Left hindlimb (tissue), 1 donor: ENCODE data around the gene TFCP2L1.

Experiments
- DNase-seq: peaks from one replicate; pipeline ENCODE4 v3.0.0-alpha.2; 2018

TFCP2L1 gene

DNA sequence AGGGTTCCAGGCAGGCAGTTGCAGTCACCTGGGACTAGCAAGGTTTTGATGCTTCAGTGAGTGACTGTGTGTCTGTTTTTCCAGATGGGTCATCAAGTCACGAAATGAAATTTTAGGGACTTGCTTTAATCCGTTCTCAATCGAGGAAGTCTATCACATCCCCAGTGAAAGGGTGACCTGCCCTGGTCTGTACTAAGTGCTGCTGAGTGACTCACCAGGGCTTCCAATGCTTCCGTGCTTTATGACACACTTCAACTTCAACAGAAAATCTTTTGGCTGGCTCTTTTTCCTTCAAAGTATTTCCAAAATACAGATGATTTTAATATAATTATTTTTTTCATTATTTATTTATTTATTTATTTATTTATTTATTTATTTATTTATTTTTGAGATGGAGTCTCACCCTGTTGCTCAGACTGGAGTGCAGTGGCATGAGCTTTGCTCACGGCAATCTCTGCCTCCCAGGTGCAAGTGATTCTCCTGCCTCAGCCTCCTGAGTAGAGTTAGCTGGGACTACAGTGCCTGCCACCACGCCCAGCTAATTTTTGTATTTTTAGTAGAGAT is 18.4 kb downstream of the TFCP2L1 start:
- DNase-seq, result no peak

DNA sequence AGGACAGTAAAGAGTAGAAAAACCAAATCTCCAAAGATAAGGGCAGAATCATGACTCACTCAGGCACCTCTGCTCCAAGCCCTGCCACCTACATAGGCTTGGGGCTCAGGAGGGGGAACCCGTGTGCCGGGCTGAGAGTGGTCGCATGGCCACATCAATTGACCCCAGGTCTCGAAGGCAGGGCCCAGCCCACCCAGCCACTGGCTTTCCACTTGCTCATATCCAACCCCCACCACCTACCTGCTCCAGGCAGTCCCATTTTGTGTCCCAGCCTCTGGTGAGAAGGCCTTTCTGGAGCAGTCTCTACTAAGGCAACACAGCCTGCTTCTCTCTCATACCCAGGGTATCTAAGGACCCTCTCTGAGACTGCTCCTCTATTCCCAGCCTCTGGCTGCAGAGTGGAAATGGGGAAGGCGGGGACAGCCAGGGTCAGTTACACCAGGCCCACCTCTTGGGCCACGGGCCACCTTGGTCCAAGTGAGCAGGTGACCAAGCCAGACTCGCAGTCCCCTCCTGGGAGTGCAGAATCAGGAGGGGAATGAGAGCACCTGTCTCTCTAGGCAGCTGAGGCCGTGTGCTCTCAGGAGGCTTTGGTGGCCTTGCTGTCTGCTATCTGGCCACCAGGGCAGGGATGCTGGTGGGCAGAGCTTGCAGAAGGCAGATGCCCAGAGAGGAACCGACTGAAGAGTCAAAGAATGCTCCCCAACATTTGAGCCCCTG is 20.8 kb downstream of the TFCP2L1 start:
- no peak for DNase-seq

DNA sequence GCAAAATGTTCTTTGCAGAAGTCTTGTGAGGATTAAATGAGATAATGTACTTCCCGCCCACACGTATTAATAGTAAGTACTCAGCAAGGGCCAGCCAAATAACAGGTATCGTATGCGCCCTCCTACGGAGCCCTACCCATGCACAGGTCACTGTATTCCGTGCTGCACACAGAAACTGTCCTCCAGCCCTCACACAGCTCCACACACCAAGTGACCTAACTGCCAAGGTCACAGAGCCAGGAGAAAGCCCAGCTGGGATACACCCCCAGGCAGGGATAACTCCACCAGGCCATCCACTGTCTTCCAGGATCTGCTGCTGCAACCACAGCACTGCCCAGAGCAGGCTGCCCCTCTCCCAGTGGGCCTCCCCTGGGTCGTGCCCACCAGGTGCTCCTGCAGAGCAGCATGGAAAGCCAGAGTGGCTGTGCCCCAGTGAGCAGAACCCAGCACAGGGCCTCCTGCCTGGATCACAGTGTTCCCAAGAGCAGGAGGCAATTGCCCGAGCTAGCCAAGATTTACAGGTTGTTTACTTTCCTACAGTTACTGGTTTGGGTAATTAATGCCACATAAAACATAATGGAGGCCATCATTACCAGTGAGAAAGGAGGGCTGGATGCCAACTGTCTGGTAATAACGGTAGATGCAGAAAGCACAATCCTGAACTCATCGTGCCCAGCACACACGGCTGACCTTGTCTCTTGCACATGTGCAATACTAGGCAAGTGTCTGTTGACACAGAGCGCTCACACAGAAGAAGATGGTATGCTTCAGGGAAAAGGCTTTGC is 24.4 kb downstream of the TFCP2L1 start:
- DNase-seq, result no peak

DNA sequence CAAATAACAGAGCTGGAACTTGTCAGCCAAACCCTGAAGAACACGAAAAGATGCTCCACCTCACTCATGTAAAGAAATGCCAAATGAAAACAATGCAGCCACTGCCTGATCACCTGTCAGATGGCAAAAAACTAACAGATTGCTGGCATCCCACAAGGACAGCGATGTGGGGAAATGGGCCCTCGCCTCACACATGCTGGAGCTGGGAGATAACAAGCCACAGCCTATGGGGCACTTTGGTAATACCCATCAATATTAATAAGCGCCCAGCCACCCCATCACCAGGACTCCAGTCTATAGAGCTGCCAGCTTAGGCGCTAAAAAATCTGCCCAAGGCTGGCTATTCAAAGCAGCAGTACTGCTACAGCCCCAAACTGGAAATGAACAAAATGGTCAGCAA is 27.0 kb downstream of the TFCP2L1 start:
- no peak for DNase-seq

DNA sequence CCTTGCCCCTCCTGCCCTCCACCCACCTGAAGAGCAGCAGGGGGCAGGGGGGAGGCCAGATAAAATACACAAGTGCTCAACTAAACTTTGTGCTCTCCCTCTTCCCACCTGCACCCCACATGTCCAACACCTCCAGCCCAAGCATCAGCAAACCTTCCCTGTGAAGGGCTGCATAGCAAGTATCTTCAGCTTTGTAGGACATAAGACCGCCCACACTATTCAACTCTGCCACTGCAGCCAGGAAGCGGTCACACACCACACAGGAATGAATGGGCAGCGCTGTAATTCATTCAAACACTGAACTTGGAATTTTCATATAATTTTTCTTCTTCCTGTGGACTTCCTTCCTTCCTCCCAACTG is 27.5 kb downstream of the TFCP2L1 start:
- no peak for DNase-seq

DNA sequence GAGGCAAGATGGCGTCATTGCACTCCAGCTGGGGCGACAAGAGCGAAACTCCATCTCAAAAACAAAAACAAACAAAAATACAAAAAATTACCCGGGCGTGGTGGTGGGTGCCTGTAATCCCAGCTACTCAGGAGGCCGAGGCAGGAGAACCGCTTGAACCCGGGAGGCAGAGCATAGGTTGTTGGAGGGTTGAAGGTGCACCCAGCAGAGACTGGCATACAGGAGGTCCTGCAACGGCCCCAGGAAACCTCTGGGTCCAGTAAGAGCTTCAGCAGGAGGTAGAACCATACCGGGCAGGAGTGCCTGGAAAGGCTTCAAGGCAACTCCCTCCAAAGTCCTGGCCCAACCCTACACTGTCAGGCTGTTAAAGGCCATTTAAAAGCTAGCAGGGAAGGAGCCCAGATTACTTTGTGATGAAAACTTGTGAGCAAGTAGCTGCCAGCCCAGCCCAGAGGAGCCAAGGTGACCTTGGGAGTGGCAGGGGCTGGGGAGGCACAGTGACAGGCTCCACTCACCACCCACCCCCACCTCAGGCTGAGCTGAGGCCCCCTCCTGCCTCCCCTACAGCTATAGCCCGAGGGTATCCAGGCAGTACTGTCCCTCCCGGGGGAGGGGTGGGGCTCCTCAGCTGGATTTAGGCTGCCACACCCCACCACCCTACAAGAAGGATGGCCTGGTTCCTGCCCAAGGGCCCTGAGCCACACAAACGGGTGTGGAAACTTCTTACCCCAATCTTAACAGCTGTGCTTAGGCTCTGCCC is 28.1 kb downstream of the TFCP2L1 start:
- DNase-seq, result no peak

DNA sequence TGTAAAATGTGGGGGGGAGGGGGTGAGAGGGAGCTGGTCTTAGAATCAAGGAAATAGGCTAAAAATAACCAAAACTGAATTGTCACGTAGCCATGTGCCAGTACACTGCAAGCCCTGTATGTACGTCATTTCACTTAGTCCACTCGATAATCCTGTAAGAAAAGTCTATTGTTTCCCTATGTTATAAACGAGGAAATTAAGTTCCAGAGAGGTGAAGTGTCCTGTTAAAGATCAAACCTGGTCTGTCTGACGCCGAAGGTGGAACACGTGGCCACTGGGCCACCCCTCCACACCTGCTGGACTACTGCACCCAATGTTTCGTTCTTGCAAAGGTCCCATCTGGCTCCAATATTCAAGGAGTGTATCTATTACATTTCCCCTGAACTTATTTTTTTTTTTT is 29.6 kb downstream of the TFCP2L1 start:
- no peak for DNase-seq

DNA sequence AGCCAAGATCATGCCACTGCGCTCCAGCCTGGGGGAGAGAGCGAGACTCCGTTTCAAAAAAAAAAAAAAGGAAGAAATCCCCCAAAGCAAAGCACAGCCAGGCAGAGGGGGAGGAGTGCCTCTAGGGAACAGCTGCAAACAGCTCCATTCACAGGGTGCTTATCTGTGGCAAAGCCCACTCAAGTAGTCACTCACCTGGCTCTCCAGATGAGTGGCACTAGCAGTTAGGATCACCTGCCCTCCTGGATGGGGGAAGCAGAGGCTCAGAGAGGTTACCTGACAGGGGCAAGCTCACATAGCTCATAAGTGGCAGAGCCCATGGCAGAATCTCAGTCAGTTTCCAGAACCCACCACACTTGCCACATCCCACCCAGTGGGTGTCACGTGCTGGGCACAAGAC is 30.3 kb downstream of the TFCP2L1 start:
- DNase-seq, result no peak

DNA sequence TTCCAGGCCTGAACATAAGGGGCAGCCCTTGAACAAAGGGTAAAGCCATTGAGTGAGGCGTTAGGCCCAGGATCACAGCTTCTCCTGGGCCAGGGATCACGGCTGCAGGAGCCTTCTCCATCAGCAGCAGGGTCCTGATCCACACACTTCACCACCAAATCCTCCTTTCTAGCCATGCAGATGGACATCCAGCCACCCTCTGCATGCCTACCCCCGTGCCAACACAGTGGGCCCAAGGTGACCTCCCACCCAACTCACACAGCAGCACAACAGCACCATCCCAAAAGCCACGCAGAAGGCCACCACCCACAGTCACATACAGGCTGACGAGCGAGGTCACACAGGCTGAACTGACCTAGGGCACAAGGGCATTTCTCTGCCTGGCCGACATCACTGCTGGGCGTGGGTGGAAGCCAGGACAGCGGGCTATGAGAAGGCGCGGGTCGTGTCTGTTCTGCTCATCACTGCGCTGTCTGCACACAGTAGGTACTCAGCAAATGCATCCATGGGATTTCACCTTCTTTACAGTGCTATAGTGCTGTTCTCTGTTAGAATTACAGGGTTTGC is 31.2 kb downstream of the TFCP2L1 start:
- DNase-seq, result no peak

DNA sequence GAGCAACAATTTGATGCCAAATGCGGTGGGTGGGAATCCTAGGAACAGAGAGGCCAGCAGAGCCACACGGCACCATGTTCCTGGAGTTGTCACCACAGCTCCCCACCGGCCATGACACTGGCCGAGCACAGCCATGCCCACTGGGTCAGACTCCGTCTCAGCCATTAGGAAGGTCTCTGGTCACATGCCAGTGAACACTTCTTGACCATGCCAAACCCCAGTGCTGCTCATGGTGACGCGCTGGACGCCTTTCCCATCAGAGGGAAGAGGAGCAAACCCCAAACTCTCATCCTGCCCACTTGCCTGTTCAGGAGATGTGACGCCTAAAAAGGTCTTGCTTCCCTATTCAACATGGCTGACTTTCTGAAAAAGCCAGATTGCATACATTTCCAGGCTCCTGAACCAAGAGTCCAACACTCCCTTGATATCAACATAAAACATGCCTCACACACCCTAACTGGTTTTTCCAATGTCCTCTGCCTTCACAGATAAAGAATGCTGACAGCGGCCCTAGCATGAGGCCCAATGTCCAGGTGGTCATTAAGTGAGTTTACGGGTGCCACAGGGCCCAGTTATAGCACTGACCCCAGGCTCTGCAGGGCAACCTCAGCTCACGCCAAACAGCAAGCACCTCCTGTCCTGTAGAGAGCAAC is 31.9 kb downstream of the TFCP2L1 start:
- DNase-seq, result no peak

DNA sequence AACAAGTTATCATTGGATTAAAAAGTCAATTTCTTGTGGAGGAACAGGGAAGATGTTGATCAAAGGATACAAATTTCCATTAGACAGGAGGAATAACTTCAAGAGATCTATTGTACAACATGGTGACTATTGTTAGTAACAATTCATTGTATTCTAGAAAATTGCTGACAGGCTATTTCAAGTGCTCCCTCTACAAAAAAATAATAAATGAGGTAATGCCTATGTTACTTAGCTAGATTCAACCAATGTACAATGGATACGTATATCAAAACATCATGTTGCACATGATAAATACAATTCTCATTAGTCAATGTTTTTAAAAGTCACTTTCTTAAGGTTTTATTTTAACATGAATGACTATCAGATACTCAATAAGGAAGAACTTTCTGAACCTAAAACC is 33.5 kb downstream of the TFCP2L1 start:
- DNase-seq, result no peak

DNA sequence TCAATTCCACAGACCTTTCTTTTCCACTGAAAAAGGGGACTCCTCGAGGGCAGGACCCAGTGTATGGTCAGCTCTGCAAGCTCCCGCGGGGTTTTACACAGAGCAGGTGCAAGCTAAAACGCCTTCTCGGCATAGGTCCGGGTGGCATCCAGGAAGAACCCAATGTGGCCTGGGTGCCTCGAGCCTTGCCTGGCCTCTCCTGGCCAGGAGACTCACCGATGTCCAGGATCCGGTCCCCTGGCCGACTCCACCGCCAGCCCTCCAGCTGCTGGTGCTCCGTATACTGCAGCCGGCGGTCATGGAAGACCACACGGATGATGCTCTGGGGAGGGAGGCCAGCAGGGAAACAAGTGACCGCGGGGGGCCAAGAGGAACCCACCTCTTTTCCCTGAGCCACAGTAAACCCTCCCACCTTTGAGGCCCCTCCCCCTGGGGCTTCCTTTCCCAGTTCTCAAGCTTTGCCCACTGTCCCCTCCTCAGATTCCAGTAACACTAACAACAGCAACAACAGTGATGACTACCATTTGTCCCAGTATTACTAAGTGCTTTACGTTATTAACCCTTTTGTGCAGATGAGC is 36.1 kb downstream of the TFCP2L1 start:
- DNase-seq, result no peak

DNA sequence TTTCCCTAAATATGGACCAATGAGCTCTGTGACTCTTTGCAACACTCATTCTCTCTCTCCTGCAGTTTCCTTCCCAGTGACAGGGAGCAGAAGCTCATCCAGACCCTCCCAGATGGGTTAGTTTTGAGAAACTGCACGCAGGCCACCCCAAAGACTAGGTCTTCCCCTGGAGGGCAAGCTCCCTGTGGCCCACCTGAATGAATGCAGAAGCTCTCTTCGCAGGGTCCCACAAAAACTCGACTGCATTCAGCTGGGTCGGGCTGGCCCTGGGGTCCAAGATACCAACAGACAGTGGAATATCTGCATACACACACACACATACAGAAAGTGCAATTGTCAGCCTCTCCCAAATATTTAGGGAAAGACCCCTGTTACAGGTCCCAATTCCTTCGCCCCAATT is 37.0 kb downstream of the TFCP2L1 start:
- no peak for DNase-seq

DNA sequence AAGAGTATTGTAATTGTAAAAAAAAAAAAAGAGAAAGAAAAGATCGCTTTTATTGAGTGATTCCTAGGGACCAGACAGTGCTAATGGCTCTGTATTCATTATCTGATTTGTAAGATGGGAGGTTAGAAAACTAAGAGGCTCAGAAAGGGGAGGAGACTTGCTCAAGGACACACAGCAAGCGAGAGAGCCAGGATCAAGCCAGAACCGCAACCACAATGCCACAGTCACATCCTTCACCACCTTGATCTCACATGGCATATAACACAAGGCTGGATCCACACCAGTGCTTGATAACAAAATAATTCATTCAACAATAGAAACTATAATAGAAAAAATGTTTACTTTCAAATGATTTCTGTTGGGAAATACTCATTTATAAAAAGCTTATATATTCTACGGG is 37.5 kb downstream of the TFCP2L1 start:
- no peak for DNase-seq

DNA sequence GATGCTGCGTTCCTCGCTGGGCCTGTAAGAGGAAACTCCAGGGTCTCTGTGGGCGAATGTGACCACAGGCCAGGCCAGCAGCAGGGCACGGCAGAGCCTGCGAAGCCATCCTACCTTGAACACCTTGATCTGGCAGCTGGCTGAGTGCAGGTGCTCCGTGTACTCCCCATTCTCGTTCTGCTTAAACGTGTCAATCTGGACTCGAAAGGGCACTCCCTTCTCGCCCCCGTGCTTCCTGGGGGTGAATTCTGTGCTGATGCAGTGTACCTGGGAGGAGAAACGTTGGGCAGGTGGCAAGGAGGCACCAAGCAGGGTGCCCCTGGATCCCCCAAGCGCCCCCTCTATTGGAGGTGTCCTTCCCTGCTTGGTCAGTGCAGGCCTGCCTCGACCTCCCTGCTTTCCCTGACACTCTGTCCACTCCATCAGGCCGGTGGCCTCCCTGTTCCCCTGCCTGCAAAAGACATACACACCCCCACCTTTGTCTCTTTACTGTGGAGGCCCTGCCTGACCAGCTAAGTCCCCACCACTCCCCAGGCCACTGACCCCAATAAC is 38.2 kb downstream of the TFCP2L1 start:
- DNase-seq, result no peak

DNA sequence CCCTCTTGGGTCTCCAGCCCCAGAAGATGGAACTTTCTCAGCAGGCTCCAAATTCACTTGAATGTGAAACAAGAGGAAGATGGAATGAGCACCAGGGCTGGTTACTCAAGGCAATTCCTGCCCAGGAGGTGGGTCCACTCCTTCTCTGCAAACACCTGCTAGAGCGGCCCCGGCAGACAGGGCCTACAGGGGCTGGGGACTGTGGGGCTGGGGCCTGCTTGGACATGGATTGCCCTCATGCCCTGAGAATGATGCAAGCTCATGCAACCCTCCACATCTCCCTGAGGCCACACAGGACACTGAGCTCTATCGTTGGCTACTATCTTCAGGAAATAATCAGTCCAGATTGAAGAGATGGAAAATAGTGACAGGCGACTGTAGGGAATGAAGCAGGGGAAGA is 39.1 kb downstream of the TFCP2L1 start:
- no peak for DNase-seq

DNA sequence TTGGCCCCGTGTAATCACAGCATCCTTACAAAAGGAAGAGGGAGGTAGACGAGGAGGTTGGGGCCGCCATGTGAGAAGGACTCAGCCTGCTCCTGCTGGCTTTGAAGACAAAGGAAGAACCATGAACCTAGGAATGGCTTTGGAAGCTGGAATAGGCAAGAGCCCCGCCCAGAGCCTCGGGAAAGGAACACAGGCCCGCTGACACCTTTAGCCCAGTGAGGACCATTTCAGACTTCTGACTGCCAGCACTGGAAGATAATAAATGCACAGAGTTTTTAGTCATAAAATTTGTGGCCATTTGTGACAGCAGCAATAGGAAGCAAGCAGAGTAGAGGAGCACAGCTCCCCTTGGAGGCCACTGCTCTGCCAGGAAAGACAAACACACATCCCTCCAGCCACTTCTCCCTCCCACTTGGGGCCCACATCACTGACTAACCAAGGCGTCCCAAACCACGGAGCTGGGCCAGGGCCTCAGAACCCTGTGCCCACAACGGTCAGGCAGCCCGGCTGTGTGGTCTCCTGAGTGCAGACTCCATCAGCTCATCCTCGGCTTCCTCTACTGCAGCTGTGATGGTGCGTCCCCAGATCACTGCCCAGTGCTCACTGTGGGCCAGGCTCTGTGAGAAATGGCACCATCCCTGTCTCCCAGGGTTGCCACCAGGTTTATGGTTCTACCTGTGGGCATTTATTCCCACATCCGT is 39.7 kb downstream of the TFCP2L1 start:
- DNase-seq, result no peak

DNA sequence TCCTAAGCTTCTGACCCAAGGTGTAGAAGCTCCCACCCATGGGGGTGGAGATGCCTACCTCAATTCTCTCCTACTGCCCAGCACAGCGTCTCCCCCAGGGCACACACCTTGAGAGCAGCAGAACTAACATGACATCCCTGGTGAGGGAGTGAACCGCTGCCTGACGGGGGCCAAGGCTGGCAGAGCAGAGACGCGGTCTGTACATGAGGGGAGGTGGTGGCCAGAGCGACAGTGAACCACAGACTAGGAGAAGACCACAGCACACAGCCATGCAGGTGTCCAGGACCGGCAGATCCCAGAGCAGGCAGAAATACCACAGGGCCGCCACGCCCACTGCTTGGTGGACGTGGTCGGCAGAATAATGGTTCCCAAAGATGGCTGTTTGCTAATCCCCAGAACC is 40.4 kb downstream of the TFCP2L1 start:
- no peak for DNase-seq

DNA sequence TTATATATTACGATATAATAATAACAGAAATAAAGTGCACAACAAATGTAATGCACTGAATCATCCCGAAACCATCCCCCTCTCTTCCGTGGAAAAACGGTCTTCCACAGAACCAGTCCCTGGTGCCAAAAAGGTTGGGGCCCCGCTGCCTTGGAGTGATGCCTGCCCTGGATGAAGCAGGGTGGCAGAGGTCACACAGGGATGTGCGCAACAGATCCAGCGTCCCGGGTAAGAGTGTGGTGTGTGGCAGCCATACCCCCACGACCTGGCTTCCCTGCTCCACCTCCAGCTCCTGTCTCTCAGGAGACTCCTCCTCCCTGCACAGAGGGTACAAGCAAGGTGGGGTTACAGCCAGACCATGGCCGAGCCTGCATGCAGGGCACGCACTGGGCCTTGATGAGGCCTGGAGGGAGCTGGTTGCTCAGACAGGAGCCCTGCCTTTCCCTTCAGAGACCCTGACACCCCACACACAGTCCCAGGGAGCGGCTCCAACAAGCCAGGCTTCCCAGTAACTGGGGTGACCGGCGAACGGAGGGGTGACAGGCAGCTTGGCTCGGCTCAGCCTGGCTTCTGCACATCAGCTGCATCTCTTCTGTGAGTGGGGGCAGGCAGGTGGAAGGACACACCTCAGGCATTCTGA is 41.1 kb downstream of the TFCP2L1 start:
- no peak for DNase-seq

DNA sequence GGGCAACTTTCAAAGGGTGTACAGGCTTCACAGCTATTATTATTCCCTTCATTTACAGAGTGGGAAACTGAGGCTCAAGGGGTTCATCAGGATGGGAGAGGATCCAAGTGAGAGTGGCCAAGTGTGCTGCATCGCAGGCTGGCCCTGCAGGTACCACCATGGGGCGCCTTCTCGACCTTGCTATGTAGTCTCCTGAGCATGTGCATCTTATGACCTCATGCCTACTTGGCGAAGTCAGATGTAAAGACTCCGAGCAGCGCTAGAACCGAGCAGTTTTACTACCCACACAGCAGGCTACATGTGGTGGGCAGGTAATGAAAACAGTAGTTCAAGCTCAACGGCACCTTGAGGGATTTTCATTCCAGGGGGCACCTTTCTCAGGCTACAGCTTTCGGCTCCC is 42.0 kb downstream of the TFCP2L1 start:
- DNase-seq, result no peak
